IPS DF 6.9 (cell line): ENCODE measurements around the gene DLX4.

Experiments
- DNase-seq: peaks from one replicate; pipeline ENCODE4 v3.0.0-alpha.2; 2013; ENCODE audit warnings: low read depth, low spot score
- H3K27ac ChIP-seq: one replicate; pipeline ENCODE4 v1.5.1; 2013; ENCODE audit warnings: low read length, control low read depth
- H3K27me3 ChIP-seq: 2 replicates; pipeline ENCODE4 v1.6.1; 2013; ENCODE audit warnings: mild to moderate bottlenecking, low read length; ENCODE audit not compliant: control insufficient read depth, insufficient read depth
- H3K36me3 ChIP-seq: 2 replicates; pipeline ENCODE4 v1.6.1; 2013; ENCODE audit warnings: low read length; ENCODE audit not compliant: control insufficient read depth, insufficient read depth
- H3K4me1 ChIP-seq: 2 replicates; pipeline ENCODE4 v1.6.1; 2013; ENCODE audit warnings: low read length; ENCODE audit not compliant: control insufficient read depth, insufficient read depth
- H3K4me3 ChIP-seq: 2 replicates; pipeline ENCODE4 v1.5.1; 2013; ENCODE audit warnings: mild to moderate bottlenecking, low read length
- H3K9me3 ChIP-seq: 2 replicates; pipeline ENCODE4 v1.6.1; 2013; ENCODE audit warnings: low read length, inconsistent platforms; ENCODE audit not compliant: control insufficient read depth, insufficient read depth
- WGBS: extraction: QIAGEN DNeasy Blood & Tissue Kit; methylation state at CpG from one replicate; pipeline ENCODE4 v1.1.7; 2013; ENCODE audit warnings: mixed read lengths, missing lambda C conversion rate; ENCODE audit not compliant: insufficient read length, insufficient coverage; 5-methylcytosine and 5-hydroxymethylcytosine counted together

Gene DLX4

GRCh38 chr17:49946964-49947584 lies 21.9 kb upstream of the DLX4 start:
- Histone ChIP-seq H3K4me3 (no peak overlapping the region), H3K36me3 (no peaks in the 10 kb centered on the region), H3K27ac (no peak overlapping the region), H3K9me3 (no peaks in the 10 kb centered on the region), H3K4me1 (peaks cover 1% of the 10 kb centered on the region), H3K27me3 (no peaks in the 10 kb centered on the region; the same call in 1 of the 2 replicates)
- WGBS, result no CpG with 5 or more reads among the region's 11 CpGs
- no peak for DNase-seq

GRCh38 chr17:49949634-49950033 lies 19.4 kb upstream of the DLX4 start:
- Histone ChIP-seq H3K27ac (no peak overlapping the region), H3K36me3 (no peaks in the 10 kb centered on the region), H3K4me3 (no peak overlapping the region), H3K4me1 (peaks cover 1% of the 10 kb centered on the region; the same call in 1 of the 2 replicates), H3K9me3 (no peaks in the 10 kb centered on the region), H3K27me3 (no peaks in the 10 kb centered on the region; the same call in 1 of the 2 replicates)
- no peak for DNase-seq
- no CpG with 5 or more reads among the region's 2 CpGs for WGBS

- Histone ChIP-seq H3K36me3 (no peaks in the 10 kb centered on the region), H3K9me3 (no peaks in the 10 kb centered on the region), H3K27me3 (no peaks in the 10 kb centered on the region; the same call in 1 of the 2 replicates), H3K4me3 (no peak overlapping the region), H3K27ac (no peak overlapping the region), H3K4me1 (no peaks in the 10 kb centered on the region)
- no peak for DNase-seq
- WGBS, result no CpG with 5 or more reads among the region's 14 CpGs
These were observed 17.5 kb upstream of the DLX4 start for GRCh38 chr17:49951362-49952082.

GRCh38 chr17:49952209-49952911 lies 16.6 kb upstream of the DLX4 start:
- no peak for DNase-seq
- no peaks in the 10 kb centered on the region for H3K4me1 ChIP-seq
- H3K27ac ChIP-seq, result no peak overlapping the region
- WGBS, result no CpG with 5 or more reads among the region's 7 CpGs
- no peak overlapping the region for H3K4me3 ChIP-seq
- no peaks in the 10 kb centered on the region for H3K36me3 ChIP-seq
- no peaks in the 10 kb centered on the region for H3K9me3 ChIP-seq
- H3K27me3 ChIP-seq, result no peaks in the 10 kb centered on the region; the same call in 1 of the 2 replicates

- H3K27me3 ChIP-seq, result no peaks in the 10 kb centered on the region; the same call in 1 of the 2 replicates
- H3K27ac ChIP-seq, result no peak overlapping the region
- no CpG with 5 or more reads among the region's 8 CpGs for WGBS
These were observed 16.0 kb upstream of the DLX4 start for GRCh38 chr17:49952912-49953497.

GRCh38 chr17:49955157-49955556 lies 13.8 kb upstream of the DLX4 start:
- DNase-seq, result no peak
- Histone ChIP-seq H3K36me3 (no peaks in the 10 kb centered on the region), H3K9me3 (no peaks in the 10 kb centered on the region), H3K4me1 (no peaks in the 10 kb centered on the region), H3K27me3 (no peaks in the 10 kb centered on the region), H3K27ac (no peak overlapping the region), H3K4me3 (no peak overlapping the region)
- no CpG with 5 or more reads among the region's 1 CpG for WGBS

More at GRCh38 chr17:49952912-49953497, 16.0 kb upstream of the DLX4 start:
- H3K36me3 ChIP-seq, result no peaks in the 10 kb centered on the region
- DNase-seq, result no peak
- H3K4me1 ChIP-seq, result no peaks in the 10 kb centered on the region
- no peak overlapping the region for H3K4me3 ChIP-seq
- no peaks in the 10 kb centered on the region for H3K9me3 ChIP-seq

GRCh38 chr17:49956780-49957179 lies 12.2 kb upstream of the DLX4 start:
- no peak for DNase-seq
- Histone ChIP-seq H3K27ac (no peak overlapping the region), H3K9me3 (no peaks in the 10 kb centered on the region), H3K4me3 (no peak overlapping the region), H3K4me1 (no peaks in the 10 kb centered on the region), H3K27me3 (peaks cover 2% of the 10 kb centered on the region; the same call in 1 of the 2 replicates), H3K36me3 (no peaks in the 10 kb centered on the region)
- no CpG with 5 or more reads among the region's 4 CpGs for WGBS

GRCh38 chr17:49957350-49957749 lies 11.6 kb upstream of the DLX4 start:
- WGBS, result no CpG with 5 or more reads among the region's 3 CpGs
- Histone ChIP-seq H3K4me1 (no peaks in the 10 kb centered on the region), H3K27me3 (peaks cover 4% of the 10 kb centered on the region; the same call in 1 of the 2 replicates), H3K27ac (no peak overlapping the region), H3K36me3 (no peaks in the 10 kb centered on the region), H3K4me3 (no peak overlapping the region), H3K9me3 (no peaks in the 10 kb centered on the region)
- no peak for DNase-seq

GRCh38 chr17:49958723-49959122 lies 10.3 kb upstream of the DLX4 start:
- Histone ChIP-seq H3K27me3 (peaks cover 17% of the 10 kb centered on the region), H3K27ac (no peak overlapping the region), H3K4me1 (peaks cover 5% of the 10 kb centered on the region; the same call in 1 of the 2 replicates), H3K9me3 (no peaks in the 10 kb centered on the region), H3K4me3 (no peak overlapping the region), H3K36me3 (no peaks in the 10 kb centered on the region)
- no CpG with 5 or more reads among the region's 4 CpGs for WGBS
- no peak for DNase-seq
